ENCODE data around the gene BEX3.

BEX3 gene

GRCh38 chrX:103423955-103424638 lies 47.8 kb downstream of the BEX3 start:
- no peak for DNase-seq (ENCODE audit: low read depth)
